Esophagus squamous epithelium (tissue), 4 donors: Measurements from ENCODE around the gene DUSP5.

ENCODE experiments used
- CTCF ChIP-seq, 6 experiments: fragments of 450-650 bp in 4 of 6; fragments of 200-600 bp in 2 of 6; sonication (generic) in 2 of 6; IDR thresholded peaks; one replicate each; pipeline ENCODE4 v1.5.1; 2016 to 2019; ENCODE audit warnings: antibody characterized with exemption in 6 of 6, mild to moderate bottlenecking in 4 of 6, moderate library complexity in 4 of 6
- POLR2A ChIP-seq, 4 donors: fragments of 450-650 bp; IDR thresholded peaks; one replicate each; pipeline ENCODE4 v1.6.1; 2017; ENCODE audit warnings: antibody characterized with exemption in 4 of 4, mild to moderate bottlenecking in 4 of 4, moderate library complexity in 3 of 4

GRCh38 chr10:110474017-110474416 is 23.7 kb upstream of the DUSP5 start:
- TF ChIP-seq CTCF (IDR thresholded peaks at IDR 0.05) (no peak), POLR2A (IDR thresholded peaks at IDR 0.05) (no peak)
